Hepatocyte (in vitro differentiated cells): ENCODE results near the gene IMMP2L. TPM values are rescaled to one million over a fixed set of nuclear protein-coding genes. Genes with fewer than 3 reads are reported as not detected.

Experiments used
- DNase-seq: peaks from one replicate; pipeline ENCODE4 v3.0.0-alpha.2; 2016; ENCODE audit warnings: low spot score
- H2AFZ ChIP-seq: fragments of 200-600 bp; sonication (generic); 2 replicates; pipeline ENCODE4 v1.6.0; 2016; ENCODE audit warnings: antibody characterized with exemption, mild to moderate bottlenecking
- H3K27ac ChIP-seq: fragments of 200-600 bp; sonication (generic); 2 replicates; pipeline ENCODE4 v1.5.1; 2016; ENCODE audit warnings: mild to moderate bottlenecking
- H3K27me3 ChIP-seq: fragments of 200-600 bp; sonication (generic); 2 replicates; pipeline ENCODE4 v1.6.1; 2016
- H3K36me3 ChIP-seq: fragments of 200-600 bp; sonication (generic); replicated peaks from 2 replicates; pipeline ENCODE4 v1.5.1; 2016; ENCODE audit warnings: low read depth; ENCODE audit not compliant: insufficient read depth
- H3K4me1 ChIP-seq: fragments of 200-600 bp; sonication (generic); 2 replicates; pipeline ENCODE4 v1.5.1; 2016; ENCODE audit warnings: mild to moderate bottlenecking, moderate library complexity; ENCODE audit not compliant: insufficient read depth
- H3K4me2 ChIP-seq: fragments of 200-600 bp; sonication (generic); 2 replicates; pipeline ENCODE4 v1.6.0; 2016
- H3K4me3 ChIP-seq: fragments of 200-600 bp; sonication (generic); 2 replicates; pipeline ENCODE4 v1.5.1; 2016; ENCODE audit warnings: mild to moderate bottlenecking
- H3K79me2 ChIP-seq: fragments of 200-600 bp; sonication (generic); 2 replicates; pipeline ENCODE4 v1.6.0; 2017; ENCODE audit warnings: mild to moderate bottlenecking
- H3K9me2 ChIP-seq: fragments of 200-600 bp; sonication (generic); replicated peaks from 2 replicates; pipeline ENCODE4 v1.6.0; 2017; ENCODE audit warnings: mild to moderate bottlenecking; ENCODE audit not compliant: insufficient read depth
- H3K9me3 ChIP-seq: fragments of 200-600 bp; sonication (generic); 2 replicates; pipeline ENCODE4 v1.5.1; 2016; ENCODE audit warnings: low read depth, mild to moderate bottlenecking
- H4K20me1 ChIP-seq: fragments of 200-600 bp; sonication (generic); 2 replicates; pipeline ENCODE4 v1.6.0; 2016; ENCODE audit warnings: mild to moderate bottlenecking; ENCODE audit not compliant: insufficient read depth, poor library complexity, severe bottlenecking
- EZH2 ChIP-seq: fragments of 200-600 bp; sonication (generic); IDR thresholded peaks from 2 replicates; pipeline ENCODE4 v1.6.1; 2016; ENCODE audit warnings: antibody characterized with exemption, mild to moderate bottlenecking, borderline replicate concordance
- EZH2phosphoT487 ChIP-seq: fragments of 200-600 bp; sonication (generic); IDR thresholded peaks from one replicate; pipeline ENCODE4 v1.6.1; 2018; ENCODE audit warnings: antibody characterized with exemption, mild to moderate bottlenecking, low read depth, moderate library complexity; ENCODE audit not compliant: unreplicated experiment, severe bottlenecking
- WGBS: methylation state at CpG from one replicate; pipeline ENCODE4 v1.1.6; 2016; ENCODE audit warnings: low lambda C conversion rate; ENCODE audit errors: missing lambda C conversion rate; 5-methylcytosine and 5-hydroxymethylcytosine counted together
- polyA plus RNA-seq: library from polyadenylated mRNA; unstranded; fragments of >200 nt; fragmentation: Nextera tagmentation; extraction: Ambion mirVana; gene quantifications from 2 replicates; pipeline ENCODE4 v1.2.1, GENCODE V29; 2016
- total RNA-seq: library from RNA; depleted of rRNA; stranded (reverse); fragments of >200 nt; gene quantifications from 2 replicates; pipeline ENCODE4 v1.2.3, GENCODE V29; 2014
- TF ChIP-seq, protein P1 (sequence below): fragments of 200-600 bp; sonication (generic); IDR thresholded peaks from 2 replicates; pipeline ENCODE4 v1.5.1; 2016; ENCODE audit warnings: antibody characterized with exemption, mild to moderate bottlenecking; ENCODE audit not compliant: poor library complexity

Gene IMMP2L
- total and polyA plus RNA-seq, 2 experiments from 2014 or later, result 13.3 to 17.6 TPM

DNA sequence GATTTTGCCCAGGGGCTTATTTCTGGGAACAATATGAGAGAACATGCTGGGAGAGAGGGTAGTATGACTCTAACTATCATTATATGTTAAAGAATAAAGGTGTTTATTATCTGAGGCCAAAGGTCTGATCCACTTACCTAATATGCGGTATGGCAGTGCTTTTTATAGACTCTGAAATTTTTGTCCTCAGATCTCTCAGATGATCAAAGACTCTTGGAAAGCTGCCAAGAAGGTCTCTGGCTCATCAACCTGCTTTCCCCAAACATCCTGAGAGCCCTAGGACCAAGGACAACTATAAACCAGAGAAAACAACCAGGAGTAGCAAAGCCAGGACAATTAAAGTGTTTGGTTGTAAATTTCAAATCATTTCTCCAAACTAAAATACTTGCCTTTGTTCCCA lies 727.1 kb downstream of the IMMP2L start:
- 35% methylated on average over 1 of the region's 1 CpG for WGBS
- no peaks in the 10 kb centered on the region for H3K27me3 ChIP-seq
- H2AFZ ChIP-seq, result no peak overlapping the region
- H3K4me3 ChIP-seq, result no peak overlapping the region
- H3K9me2 ChIP-seq, result no peaks in the 10 kb centered on the region
- H3K79me2 ChIP-seq, result no peaks in the 10 kb centered on the region
- H3K36me3 ChIP-seq, result no peaks in the 10 kb centered on the region
- TF ChIP-seq, protein P1, sequence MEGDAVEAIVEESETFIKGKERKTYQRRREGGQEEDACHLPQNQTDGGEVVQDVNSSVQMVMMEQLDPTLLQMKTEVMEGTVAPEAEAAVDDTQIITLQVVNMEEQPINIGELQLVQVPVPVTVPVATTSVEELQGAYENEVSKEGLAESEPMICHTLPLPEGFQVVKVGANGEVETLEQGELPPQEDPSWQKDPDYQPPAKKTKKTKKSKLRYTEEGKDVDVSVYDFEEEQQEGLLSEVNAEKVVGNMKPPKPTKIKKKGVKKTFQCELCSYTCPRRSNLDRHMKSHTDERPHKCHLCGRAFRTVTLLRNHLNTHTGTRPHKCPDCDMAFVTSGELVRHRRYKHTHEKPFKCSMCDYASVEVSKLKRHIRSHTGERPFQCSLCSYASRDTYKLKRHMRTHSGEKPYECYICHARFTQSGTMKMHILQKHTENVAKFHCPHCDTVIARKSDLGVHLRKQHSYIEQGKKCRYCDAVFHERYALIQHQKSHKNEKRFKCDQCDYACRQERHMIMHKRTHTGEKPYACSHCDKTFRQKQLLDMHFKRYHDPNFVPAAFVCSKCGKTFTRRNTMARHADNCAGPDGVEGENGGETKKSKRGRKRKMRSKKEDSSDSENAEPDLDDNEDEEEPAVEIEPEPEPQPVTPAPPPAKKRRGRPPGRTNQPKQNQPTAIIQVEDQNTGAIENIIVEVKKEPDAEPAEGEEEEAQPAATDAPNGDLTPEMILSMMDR, result no peak
- TF ChIP-seq EZH2 (no peak), EZH2phosphoT487 (no peak)
- no peaks in the 10 kb centered on the region for H4K20me1 ChIP-seq
- peaks cover 3% of the 10 kb centered on the region for H3K4me1 ChIP-seq
- peak overlapping the region; percentile 7 for H3K27ac ChIP-seq
- no peak overlapping the region for H3K4me2 ChIP-seq
- DNase-seq, result peak; percentile 49
- no peaks in the 10 kb centered on the region for H3K9me3 ChIP-seq

DNA sequence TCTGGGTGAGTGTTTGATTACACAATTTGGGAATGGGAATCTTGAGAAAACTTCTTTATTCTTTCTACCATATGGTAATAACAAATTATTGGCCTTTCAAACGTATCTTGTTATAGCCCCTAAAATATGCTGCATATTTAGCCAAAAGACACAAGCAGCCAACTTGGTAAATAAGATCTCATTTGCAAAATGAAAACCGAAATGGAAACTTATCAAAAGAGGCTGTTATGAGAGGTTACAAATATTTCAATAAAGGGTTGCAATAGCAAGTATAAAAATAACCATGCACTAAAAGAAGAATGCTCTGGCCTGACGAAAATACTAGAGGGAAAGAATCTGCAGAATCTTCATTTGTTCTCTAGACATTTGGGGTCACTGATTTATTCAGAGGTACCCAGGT lies 730.9 kb downstream of the IMMP2L start:
- no peak for TF ChIP-seq EZH2phosphoT487
- TF ChIP-seq EZH2, result no peak
- TF ChIP-seq, protein P1, result no peak
- Histone ChIP-seq H3K9me3 (no peaks in the 10 kb centered on the region), H3K4me1 (peaks cover 3% of the 10 kb centered on the region), H3K4me3 (no peak overlapping the region), H3K79me2 (no peaks in the 10 kb centered on the region), H2AFZ (no peak overlapping the region), H3K36me3 (no peaks in the 10 kb centered on the region), H3K27me3 (no peaks in the 10 kb centered on the region), H3K9me2 (no peaks in the 10 kb centered on the region), H3K27ac (no peak overlapping the region), H4K20me1 (no peaks in the 10 kb centered on the region), H3K4me2 (no peak overlapping the region)
- no peak for DNase-seq
- 85% methylated on average over 3 of the region's 3 CpGs for WGBS

DNA sequence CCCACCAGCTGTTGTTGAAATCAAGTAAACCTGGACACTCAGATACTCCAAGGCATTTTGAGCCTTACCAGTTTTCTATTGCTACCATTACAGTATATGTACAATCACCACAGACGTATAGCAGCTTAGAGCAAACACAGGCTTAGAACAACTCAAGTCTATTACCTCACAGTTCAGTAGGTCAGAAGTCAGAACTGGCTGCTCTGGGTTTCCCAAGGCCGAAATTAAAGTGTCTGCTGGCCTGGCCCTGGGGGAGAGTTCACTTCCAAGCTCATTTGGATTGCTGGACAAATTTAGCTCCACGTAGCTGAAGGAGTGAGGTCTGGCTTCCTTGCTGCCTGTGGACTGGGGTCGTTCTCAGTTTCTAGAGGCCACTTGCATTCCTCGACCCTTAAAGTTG lies 731.5 kb downstream of the IMMP2L start:
- no peak overlapping the region for H3K4me2 ChIP-seq
- H2AFZ ChIP-seq, result no peak overlapping the region
- no peak overlapping the region for H3K4me3 ChIP-seq
- no peaks in the 10 kb centered on the region for H3K9me3 ChIP-seq
- H3K27me3 ChIP-seq, result no peaks in the 10 kb centered on the region
- H3K9me2 ChIP-seq, result no peaks in the 10 kb centered on the region
- H3K4me1 ChIP-seq, result peaks cover 3% of the 10 kb centered on the region
- no peak for DNase-seq
- 73% methylated on average over 5 of the region's 5 CpGs for WGBS
- no peak for TF ChIP-seq EZH2
- TF ChIP-seq EZH2phosphoT487, result no peak
- TF ChIP-seq, protein P1, result no peak
- H3K27ac ChIP-seq, result no peak overlapping the region
- no peaks in the 10 kb centered on the region for H4K20me1 ChIP-seq
- no peaks in the 10 kb centered on the region for H3K79me2 ChIP-seq
- H3K36me3 ChIP-seq, result no peaks in the 10 kb centered on the region

DNA sequence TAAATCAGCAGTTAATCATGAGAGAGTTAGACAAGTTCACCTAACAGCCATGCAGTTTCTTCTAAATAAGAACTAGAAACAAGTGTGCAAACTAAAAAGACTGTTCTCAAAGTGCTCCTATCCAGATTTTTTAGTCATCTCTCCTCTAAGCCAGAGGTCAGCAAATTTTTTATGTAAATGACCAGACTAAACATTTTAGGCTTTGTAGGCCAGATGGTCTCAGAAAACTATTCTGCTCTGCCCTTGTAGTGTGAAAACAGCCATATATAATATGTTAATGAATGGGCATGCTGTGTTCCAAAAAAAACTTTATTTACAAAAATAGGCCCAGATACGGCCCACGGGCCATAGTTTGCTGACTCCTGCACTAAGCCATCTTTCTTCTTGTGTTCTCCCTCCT lies 734.4 kb downstream of the IMMP2L start:
- peaks cover 3% of the 10 kb centered on the region for H3K4me1 ChIP-seq
- H3K27ac ChIP-seq, result no peak overlapping the region
- H2AFZ ChIP-seq, result no peak overlapping the region
- no peaks in the 10 kb centered on the region for H3K9me2 ChIP-seq
- no peaks in the 10 kb centered on the region for H4K20me1 ChIP-seq
- no peak overlapping the region for H3K4me3 ChIP-seq
- H3K9me3 ChIP-seq, result no peaks in the 10 kb centered on the region
- DNase-seq, result no peak
- H3K36me3 ChIP-seq, result no peaks in the 10 kb centered on the region
- TF ChIP-seq EZH2, result no peak
- no peak for TF ChIP-seq EZH2phosphoT487
- TF ChIP-seq, protein P1, result no peak
- WGBS, result 92% methylated on average over 2 of the region's 2 CpGs
- H3K27me3 ChIP-seq, result no peaks in the 10 kb centered on the region
- no peaks in the 10 kb centered on the region for H3K79me2 ChIP-seq
- H3K4me2 ChIP-seq, result no peak overlapping the region
